GM12878 (cell line): ENCODE measurements around the gene RFC4. TPM values are rescaled to one million over a fixed set of nuclear protein-coding genes. Genes with fewer than 3 reads are reported as not detected.

ENCODE experiments used
- ATAC-seq: fragments of 200-7000 bp; cut with Tn5 transposase; 3 replicates; pipeline ENCODE4 v1.9.1; 2020; ENCODE audit warnings: mild to moderate bottlenecking, moderate library complexity
- BruUV-seq: library from RNA; stranded (reverse); fragments of 400-500 nt; replicated peaks from 2 replicates; lab custom pipeline; 2021; lab: Mats Ljungman, UMichigan
- CTCF ChIA-PET: fragments of 300-600 bp; sonication (Branson Sonifier 250); formaldehyde crosslinking; extraction: SDS; loops from one replicate; lab custom pipeline; 2021; ENCODE audit warnings: inconsistent platforms; lab: Yijun Ruan, JAX
- POLR2A ChIA-PET: fragments of 350-600 bp; formaldehyde crosslinking; extraction: SDS; loops from one replicate; lab custom pipeline; 2021; ENCODE audit warnings: inconsistent platforms; lab: Charles Lee
- RAD21 ChIA-PET: fragments of 300-600 bp; sonication (Branson Sonifier 250); formaldehyde crosslinking; loops from one replicate; lab custom pipeline; 2023; ENCODE audit warnings: antibody characterized with exemption; ENCODE audit not compliant: unreplicated experiment; lab: Charles Lee
- SMC1A ChIA-PET: fragments of 300-600 bp; sonication (Branson Sonifier 250); formaldehyde crosslinking; loops from one replicate; lab custom pipeline; 2023; ENCODE audit not compliant: unreplicated experiment, uncharacterized antibody; lab: Charles Lee
- DNase-seq: peaks from one replicate; pipeline ENCODE4 v3.0.0-alpha.2; 2011; ENCODE audit warnings: low read depth, low spot score
- FAIRE-seq: peaks from 3 replicates; lab custom pipeline; 2011; peaks lifted over from hg19 to GRCh38; lab: Jason Lieb, UNC
- H2AFZ ChIP-seq: 2 replicates; pipeline ENCODE4 v1.6.0; 2011; ENCODE audit warnings: low read depth, low read length, control low read depth; ENCODE audit not compliant: control insufficient read depth
- H3K27ac ChIP-seq: 2 replicates; pipeline ENCODE4 v1.5.1; 2011; ENCODE audit warnings: control low read depth; ENCODE audit not compliant: control insufficient read depth, insufficient read depth
- H3K27me3 ChIP-seq, 2 experiments: replicated peaks in 1 of 2; 2 replicates each; pipeline versions ENCODE4 v1.6.0 to v1.6.1; 2011; ENCODE audit warnings: low read length in 1 of 2; ENCODE audit not compliant: control insufficient read depth in 2 of 2, insufficient read depth in 2 of 2
- H3K36me3 ChIP-seq, 2 experiments: 2 replicates each; pipeline ENCODE4 v1.5.1; 2011; ENCODE audit warnings: low read length in 1 of 2; ENCODE audit not compliant: control insufficient read depth in 2 of 2, insufficient read depth in 2 of 2
- H3K4me1 ChIP-seq: 2 replicates; pipeline ENCODE4 v1.6.1; 2011; ENCODE audit warnings: mild to moderate bottlenecking, low read length, moderate library complexity, mixed read lengths; ENCODE audit not compliant: control insufficient read depth, insufficient read depth
- H3K4me2 ChIP-seq: 2 replicates; pipeline ENCODE4 v1.6.0; 2011; ENCODE audit warnings: control low read depth; ENCODE audit not compliant: control insufficient read depth, insufficient read depth
- H3K4me3 ChIP-seq: fragments of 200-600 bp; sonication (generic); 2 replicates; pipeline ENCODE4 v1.5.1; 2016
- H3K79me2 ChIP-seq: 2 replicates; pipeline ENCODE4 v1.6.0; 2011; ENCODE audit warnings: low read length; ENCODE audit not compliant: control insufficient read depth, insufficient read depth
- H3K9ac ChIP-seq: 2 replicates; pipeline ENCODE4 v1.8.0; 2011; ENCODE audit warnings: low read length, control low read depth, mixed read lengths; ENCODE audit not compliant: control insufficient read depth, insufficient read depth
- H3K9me3 ChIP-seq: replicated peaks from 3 replicates; pipeline ENCODE4 v1.5.1; 2011; ENCODE audit warnings: mild to moderate bottlenecking, low read length; ENCODE audit not compliant: control insufficient read depth, insufficient read depth
- H4K20me1 ChIP-seq: 2 replicates; pipeline ENCODE4 v1.6.0; 2011; ENCODE audit not compliant: control insufficient read depth, insufficient read depth
- ATF7 ChIP-seq: fragments of 450-650 bp; IDR thresholded peaks from 2 replicates; pipeline ENCODE4 v1.6.1; 2016; ENCODE audit warnings: low read depth, mild to moderate bottlenecking
- BRCA1 ChIP-seq: IDR thresholded peaks from 2 replicates; pipeline ENCODE4 v1.6.1; 2011; ENCODE audit warnings: low read depth, low read length, improper control_type of control experiment
- CEBPB ChIP-seq, 2 experiments: fragments of 150-350 bp in 1 of 2; IDR thresholded peaks; 2 replicates each; pipeline ENCODE4 v1.6.1; 2012 to 2014; ENCODE audit warnings: low read depth in 2 of 2, low read length in 2 of 2, borderline replicate concordance in 1 of 2, inconsistent platforms in 1 of 2
- CREB1 ChIP-seq: IDR thresholded peaks from 2 replicates; pipeline ENCODE4 v1.6.1; 2012; ENCODE audit warnings: low read depth, mild to moderate bottlenecking, inconsistent platforms
- EED ChIP-seq: sonication (generic); IDR thresholded peaks from 2 replicates; pipeline ENCODE4 v1.6.1; 2016; ENCODE audit warnings: antibody characterized with exemption, low read depth
- EP300 ChIP-seq, 2 experiments: fragments of 150-350 bp in 1 of 2; IDR thresholded peaks; 2 replicates each; pipeline ENCODE4 v1.6.1; 2011 to 2012; ENCODE audit warnings: low read depth in 2 of 2, low read length in 2 of 2, borderline replicate concordance in 1 of 2, improper control_type of control experiment in 1 of 2, inconsistent platforms in 1 of 2; ENCODE audit not compliant: control insufficient read depth in 1 of 2
- IKZF2 ChIP-seq, 2 experiments: fragments of 450-650 bp; IDR thresholded peaks; 2 replicates each; pipeline ENCODE4 v1.6.1; 2017; ENCODE audit warnings: mild to moderate bottlenecking in 2 of 2, moderate library complexity in 2 of 2
- IRF4 ChIP-seq: IDR thresholded peaks from 2 replicates; pipeline ENCODE4 v1.6.1; 2011; ENCODE audit warnings: low read depth, low read length
- MYB ChIP-seq: fragments of 150-350 bp; IDR thresholded peaks from 2 replicates; pipeline ENCODE4 v1.6.1; 2014; ENCODE audit warnings: mild to moderate bottlenecking, low read depth, low read length, borderline replicate concordance
- NFIC ChIP-seq: IDR thresholded peaks from 2 replicates; pipeline ENCODE4 v1.6.1; 2012; ENCODE audit warnings: low read depth, mild to moderate bottlenecking, inconsistent platforms, low read length, moderate library complexity
- NR2F1 ChIP-seq: fragments of 450-650 bp; conservative IDR thresholded peaks from 2 replicates; pipeline ENCODE4 v1.6.1; 2017; ENCODE audit warnings: mild to moderate bottlenecking
- NRF1 ChIP-seq: conservative IDR thresholded peaks from 2 replicates; pipeline ENCODE4 v1.6.1; 2011; ENCODE audit warnings: mild to moderate bottlenecking, low read depth, low read length, improper control_type of control experiment
- PAX5 ChIP-seq: IDR thresholded peaks from 2 replicates; pipeline ENCODE4 v1.6.1; 2011; ENCODE audit warnings: low read depth, low read length, borderline replicate concordance
- RELA ChIP-seq: fragments of 450-650 bp; IDR thresholded peaks from 2 replicates; pipeline ENCODE4 v1.8.0; 2014; ENCODE audit warnings: borderline replicate concordance; ENCODE audit not compliant: partially characterized antibody
- RFX5 ChIP-seq: IDR thresholded peaks from 2 replicates; pipeline ENCODE4 v1.6.1; 2011; ENCODE audit warnings: low read depth, low read length, improper control_type of control experiment
- SRF ChIP-seq, 2 experiments: IDR thresholded peaks; 2 replicates each; pipeline ENCODE4 v1.6.1; 2011; ENCODE audit warnings: low read depth in 2 of 2, low read length in 2 of 2, mild to moderate bottlenecking in 1 of 2, moderate library complexity in 1 of 2
- STAT1 ChIP-seq: fragments of 450-650 bp; conservative IDR thresholded peaks from 2 replicates; pipeline ENCODE4 v1.6.1; 2014; ENCODE audit warnings: antibody characterized with exemption, mild to moderate bottlenecking
- STAT3 ChIP-seq: IDR thresholded peaks from 2 replicates; pipeline ENCODE4 v1.6.1; 2011; ENCODE audit warnings: low read depth, low read length, improper control_type of control experiment
- TARDBP ChIP-seq: IDR thresholded peaks from 2 replicates; pipeline ENCODE4 v1.6.1; 2016; ENCODE audit warnings: borderline replicate concordance
- WRNIP1 ChIP-seq: IDR thresholded peaks from 2 replicates; pipeline ENCODE4 v1.6.1; 2011; ENCODE audit warnings: low read depth, low read length, improper control_type of control experiment, borderline replicate concordance
- ZNF217 ChIP-seq: fragments of 450-650 bp; IDR thresholded peaks from 2 replicates; pipeline ENCODE4 v1.6.1; 2017; ENCODE audit warnings: antibody characterized with exemption, mild to moderate bottlenecking
- WGBS: methylation state at CpG from one replicate; pipeline ENCODE4 v1.1.6; 2016; ENCODE audit warnings: low lambda C conversion rate; ENCODE audit not compliant: insufficient replicate concordance, insufficient coverage; ENCODE audit errors: missing lambda C conversion rate; 5-methylcytosine and 5-hydroxymethylcytosine counted together
- in situ Hi-C: fragments of 300-500 bp; cut with MboI; formaldehyde crosslinking; loops from 9 replicates; pipeline ENCODE4 v1.14.3; 2018; ENCODE audit warnings: mixed read lengths
- intact Hi-C: fragments of 100-400 bp; cut with micrococcal nuclease; formaldehyde crosslinking; loops from one replicate; pipeline ENCODE4 v1.14.2; 2022; ENCODE audit not compliant: unreplicated experiment
- polyA plus RNA-seq, 11 experiments: library from polyadenylated mRNA; depleted of rRNA in 4 of 11; unstranded in 6 of 11; stranded (reverse) in 5 of 11; fragments of >200 nt; fragmentation: Nextera tagmentation in 4 of 11; fragmentation: Illumina TruSeq in 1 of 11; extraction: Ambion mirVana in 4 of 11; extraction: Trizol in 1 of 11; gene quantifications; 1 replicate in 1 of 11; 2 replicates in 10 of 11; pipeline versions ENCODE4 v1.2.1 to v1.2.3, GENCODE V29; 2011 to 2016; ENCODE audit warnings: inconsistent platforms in 2 of 11, missing spikeins in 2 of 11, low read depth in 1 of 11
- total RNA-seq, 4 experiments: library from RNA; depleted of rRNA in 3 of 4; stranded (reverse); fragments of >200 nt in 3 of 4; fragmentation: Illumina TruSeq in 1 of 4; extraction: Trizol in 1 of 4; gene quantifications; 2 replicates each; pipeline versions ENCODE4 v1.2.1 to v1.2.3, GENCODE V29; 2013 to 2021
- TF ChIP-seq, protein P1 (sequence below), 3 experiments: IDR thresholded peaks in 2 of 3; conservative IDR thresholded peaks in 1 of 3; 2 replicates each; pipeline ENCODE4 v1.5.1; 2011; ENCODE audit warnings: low read depth in 3 of 3, low read length in 3 of 3, mild to moderate bottlenecking in 3 of 3, control low read depth in 2 of 3, moderate library complexity in 2 of 3, inconsistent platforms in 1 of 3, mixed read lengths in 1 of 3; ENCODE audit not compliant: control insufficient read depth in 2 of 3, insufficient read depth in 1 of 3; ENCODE audit errors: extremely low read depth in 1 of 3
- TF ChIP-seq, protein P2 (sequence below): IDR thresholded peaks from 2 replicates; pipeline ENCODE4 v1.6.1; 2011; ENCODE audit warnings: low read depth, low read length, improper control_type of control experiment, borderline replicate concordance

The RFC4 gene
- total and polyA plus RNA-seq, 10 of the 15 experiments (the other 5 are each of a cell fraction or from before 2014, with no cell fraction given), result 49.1 to 144 (median 112) TPM

DNA sequence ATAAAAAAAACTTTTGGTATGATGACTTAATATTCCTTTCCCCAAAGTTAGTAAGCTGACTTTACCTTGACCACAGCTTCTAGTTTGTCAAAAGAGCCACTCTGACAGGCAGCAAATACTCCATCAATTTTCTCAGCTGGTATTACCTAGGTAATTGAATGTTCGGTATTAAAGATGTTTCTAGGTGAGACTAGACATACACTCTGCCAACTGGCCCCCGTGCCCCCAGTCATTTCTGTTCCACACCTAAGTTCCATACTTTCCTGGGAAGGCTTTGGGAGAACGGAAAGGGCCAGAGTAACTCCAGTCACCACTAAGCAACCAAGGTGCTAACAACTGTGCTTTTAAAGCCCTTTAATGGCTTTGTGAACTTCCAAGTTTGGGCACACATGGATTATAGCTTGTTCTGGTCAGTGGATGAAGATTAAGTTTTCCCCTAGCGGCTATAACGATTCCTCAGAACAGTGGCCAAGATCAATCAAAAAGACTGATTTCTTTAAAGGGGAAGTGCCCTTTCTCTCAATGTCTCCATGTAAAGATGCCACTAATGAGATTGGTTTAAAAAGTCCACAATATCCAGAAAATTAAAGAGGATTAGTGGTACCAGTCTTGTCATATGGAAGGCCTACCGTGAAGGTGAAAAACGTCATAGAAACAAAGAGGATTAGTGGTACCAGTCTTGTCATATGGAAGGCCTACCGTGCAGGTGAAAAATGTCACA lies 15.9 kb downstream of the RFC4 start:
- intact Hi-C loops (no loop called here), in situ Hi-C loops (loop anchor here (25.0 kb wide), 1 partner anchor 853 kb away; the partner anchor contains the start of gene TRA2B)
- peaks cover 19 to 42% of the 10 kb centered on the region in 2 experiments for H3K36me3 ChIP-seq
- BruUV-seq, result TSS peak; percentile 25
- RAD21 ChIA-PET, result interaction anchor here (1.1 kb wide), 1 partner anchor 242 kb away, joined by 3 read pairs; no protein-coding TSS in a partner anchor
- ATAC-seq (peak; percentile 63), FAIRE-seq (no peak), DNase-seq (no peak)
- peaks cover 36% of the 10 kb centered on the region for H3K79me2 ChIP-seq
- peaks cover 11% of the 10 kb centered on the region; the same call in 1 of the 2 replicates for H4K20me1 ChIP-seq
- SMC1A ChIA-PET, result interaction anchor here (1.1 to 1.4 kb wide), 2 partner anchors 8 to 15 kb away, joined by 5 to 7 read pairs; no protein-coding TSS in a partner anchor
- H3K27ac ChIP-seq, result no peak overlapping the region
- CTCF ChIA-PET, result interaction anchor here (0.6 to 0.9 kb wide), 2 partner anchors 10 to 175 kb away, joined by 3 read pairs; no protein-coding TSS in a partner anchor
- H3K4me3 ChIP-seq, result no peak overlapping the region
- WGBS, result 22% methylated on average over 8 of the region's 8 CpGs
- POLR2A ChIA-PET, result interaction anchor here (1.4 kb wide), 1 partner anchor 17 kb away, joined by 5 read pairs; no protein-coding TSS in a partner anchor
- no peak overlapping the region for H2AFZ ChIP-seq
- no peak overlapping the region for H3K9ac ChIP-seq
- H3K27me3 ChIP-seq, result no peaks in the 10 kb centered on the region
- H3K9me3 ChIP-seq, result no peaks in the 10 kb centered on the region
- H3K4me1 ChIP-seq, result no peaks in the 10 kb centered on the region
- no peak overlapping the region for H3K4me2 ChIP-seq
- peak; percentile 74 for TF ChIP-seq NFIC
- no peak for TF ChIP-seq CEBPB (IDR thresholded peaks at IDR 0.05; ENCODE audit: borderline replicate concordance in 1 of 2, low read depth in 2 of 2, low read length in 2 of 2)
- 0 out of 2 replicates have a peak, but pooled peaks have one; percentile 18 for TF ChIP-seq PAX5
- no peak for TF ChIP-seq IRF4
- no peak for TF ChIP-seq STAT3
- no peak for TF ChIP-seq ATF7
- TF ChIP-seq TARDBP, result no peak
- TF ChIP-seq EP300 (IDR thresholded peaks at IDR 0.05; ENCODE audit: borderline replicate concordance in 1 of 2, control insufficient read depth in 1 of 2, low read depth in 2 of 2, low read length in 2 of 2), result no peak
- TF ChIP-seq WRNIP1, result no peak
- TF ChIP-seq CREB1, result no peak; the same call in 1 of the 2 replicates
- no peak for TF ChIP-seq SRF (IDR thresholded peaks at IDR 0.05; ENCODE audit: low read depth in 2 of 2, low read length in 2 of 2)
- no peak for TF ChIP-seq STAT1
- TF ChIP-seq IKZF2 (IDR thresholded peaks at IDR 0.05), result no peak
- no peak for TF ChIP-seq EED
- TF ChIP-seq, protein P1, sequence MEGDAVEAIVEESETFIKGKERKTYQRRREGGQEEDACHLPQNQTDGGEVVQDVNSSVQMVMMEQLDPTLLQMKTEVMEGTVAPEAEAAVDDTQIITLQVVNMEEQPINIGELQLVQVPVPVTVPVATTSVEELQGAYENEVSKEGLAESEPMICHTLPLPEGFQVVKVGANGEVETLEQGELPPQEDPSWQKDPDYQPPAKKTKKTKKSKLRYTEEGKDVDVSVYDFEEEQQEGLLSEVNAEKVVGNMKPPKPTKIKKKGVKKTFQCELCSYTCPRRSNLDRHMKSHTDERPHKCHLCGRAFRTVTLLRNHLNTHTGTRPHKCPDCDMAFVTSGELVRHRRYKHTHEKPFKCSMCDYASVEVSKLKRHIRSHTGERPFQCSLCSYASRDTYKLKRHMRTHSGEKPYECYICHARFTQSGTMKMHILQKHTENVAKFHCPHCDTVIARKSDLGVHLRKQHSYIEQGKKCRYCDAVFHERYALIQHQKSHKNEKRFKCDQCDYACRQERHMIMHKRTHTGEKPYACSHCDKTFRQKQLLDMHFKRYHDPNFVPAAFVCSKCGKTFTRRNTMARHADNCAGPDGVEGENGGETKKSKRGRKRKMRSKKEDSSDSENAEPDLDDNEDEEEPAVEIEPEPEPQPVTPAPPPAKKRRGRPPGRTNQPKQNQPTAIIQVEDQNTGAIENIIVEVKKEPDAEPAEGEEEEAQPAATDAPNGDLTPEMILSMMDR (IDR thresholded peaks at IDR 0.05 in 2 of 3, conservative IDR thresholded peaks at IDR 0.05 in 1 of 3; ENCODE audit: control insufficient read depth in 2 of 3, extremely low read depth in 1 of 3, insufficient read depth in 1 of 3, low read depth in 3 of 3, low read length in 3 of 3), result peak in 1 of 3 experiments; percentile 13; a peak in 1 of 6 replicates
- no peak for TF ChIP-seq NRF1
- no peak for TF ChIP-seq BRCA1
- no peak for TF ChIP-seq ZNF217
- TF ChIP-seq NR2F1, result no peak
- TF ChIP-seq, protein P2, sequence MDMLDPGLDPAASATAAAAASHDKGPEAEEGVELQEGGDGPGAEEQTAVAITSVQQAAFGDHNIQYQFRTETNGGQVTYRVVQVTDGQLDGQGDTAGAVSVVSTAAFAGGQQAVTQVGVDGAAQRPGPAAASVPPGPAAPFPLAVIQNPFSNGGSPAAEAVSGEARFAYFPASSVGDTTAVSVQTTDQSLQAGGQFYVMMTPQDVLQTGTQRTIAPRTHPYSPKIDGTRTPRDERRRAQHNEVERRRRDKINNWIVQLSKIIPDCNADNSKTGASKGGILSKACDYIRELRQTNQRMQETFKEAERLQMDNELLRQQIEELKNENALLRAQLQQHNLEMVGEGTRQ, result no peak
- no peak for TF ChIP-seq RELA
- TF ChIP-seq MYB, result no peak
- no peak for TF ChIP-seq RFX5
